ENCODE results near the gene ZDHHC12.

- no peak for TF ChIP-seq CTCF (IDR thresholded peaks at IDR 0.05 in 2 of 3, conservative IDR thresholded peaks at IDR 0.05 in 1 of 3; ENCODE audit: control insufficient read depth in 2 of 3, extremely low read depth in 1 of 3, insufficient read depth in 1 of 3, low read depth in 3 of 3, low read length in 3 of 3)
- no peak for TF ChIP-seq ZNF592 (IDR thresholded peaks at IDR 0.05)
- no peak for TF ChIP-seq EP300 (IDR thresholded peaks at IDR 0.05; ENCODE audit: borderline replicate concordance in 1 of 2, control insufficient read depth in 1 of 2, low read depth in 2 of 2, low read length in 2 of 2)
- TF ChIP-seq SP1 (IDR thresholded peaks at IDR 0.05; ENCODE audit: low read depth, low read length) = no peak
Observed at GRCh38 chr9:128721487-128722010, 2.4 kb downstream of the ZDHHC12 start.
